GM18909 (cell line): Measurements from ENCODE around the gene ZWINT.

Experiments
- ATAC-seq: cut with Tn5 transposase; IDR thresholded peaks from one replicate; pipeline ENCODE4 v1.9.1; 2021; ENCODE audit warnings: mild to moderate bottlenecking; ENCODE audit not compliant: unreplicated experiment, poor library complexity

The ZWINT gene, protein sequence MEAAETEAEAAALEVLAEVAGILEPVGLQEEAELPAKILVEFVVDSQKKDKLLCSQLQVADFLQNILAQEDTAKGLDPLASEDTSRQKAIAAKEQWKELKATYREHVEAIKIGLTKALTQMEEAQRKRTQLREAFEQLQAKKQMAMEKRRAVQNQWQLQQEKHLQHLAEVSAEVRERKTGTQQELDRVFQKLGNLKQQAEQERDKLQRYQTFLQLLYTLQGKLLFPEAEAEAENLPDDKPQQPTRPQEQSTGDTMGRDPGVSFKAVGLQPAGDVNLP

GRCh38 chr10:56360967-56361612 is at the start of gene ZWINT:
Gene ZWINT, minus strand, starts transcription at chr10:56361259. Its CDS starts 23 bp downstream, at chr10:56361236.
- ATAC-seq: peak; percentile 99

DNA sequence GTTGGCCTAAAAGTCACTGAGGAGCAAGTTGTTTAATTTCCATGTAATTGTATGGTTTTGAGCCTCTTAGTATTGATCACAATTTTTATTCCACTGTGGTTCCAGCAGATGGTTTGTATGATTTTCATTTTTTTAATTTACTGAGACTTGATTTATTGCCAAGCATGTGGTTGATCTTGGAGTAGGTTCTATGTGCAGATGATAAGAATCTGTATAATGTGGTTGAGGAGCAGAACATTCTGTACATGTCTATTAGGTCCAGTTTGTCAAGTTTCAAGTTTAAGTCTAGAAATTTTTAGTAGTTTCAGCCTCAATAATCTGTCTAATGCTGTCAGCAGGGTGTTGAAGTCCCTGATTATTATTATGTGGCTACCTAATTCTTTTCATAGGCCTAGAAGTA is 22.7 kb upstream of the ZWINT start:
- ATAC-seq: no peak

DNA sequence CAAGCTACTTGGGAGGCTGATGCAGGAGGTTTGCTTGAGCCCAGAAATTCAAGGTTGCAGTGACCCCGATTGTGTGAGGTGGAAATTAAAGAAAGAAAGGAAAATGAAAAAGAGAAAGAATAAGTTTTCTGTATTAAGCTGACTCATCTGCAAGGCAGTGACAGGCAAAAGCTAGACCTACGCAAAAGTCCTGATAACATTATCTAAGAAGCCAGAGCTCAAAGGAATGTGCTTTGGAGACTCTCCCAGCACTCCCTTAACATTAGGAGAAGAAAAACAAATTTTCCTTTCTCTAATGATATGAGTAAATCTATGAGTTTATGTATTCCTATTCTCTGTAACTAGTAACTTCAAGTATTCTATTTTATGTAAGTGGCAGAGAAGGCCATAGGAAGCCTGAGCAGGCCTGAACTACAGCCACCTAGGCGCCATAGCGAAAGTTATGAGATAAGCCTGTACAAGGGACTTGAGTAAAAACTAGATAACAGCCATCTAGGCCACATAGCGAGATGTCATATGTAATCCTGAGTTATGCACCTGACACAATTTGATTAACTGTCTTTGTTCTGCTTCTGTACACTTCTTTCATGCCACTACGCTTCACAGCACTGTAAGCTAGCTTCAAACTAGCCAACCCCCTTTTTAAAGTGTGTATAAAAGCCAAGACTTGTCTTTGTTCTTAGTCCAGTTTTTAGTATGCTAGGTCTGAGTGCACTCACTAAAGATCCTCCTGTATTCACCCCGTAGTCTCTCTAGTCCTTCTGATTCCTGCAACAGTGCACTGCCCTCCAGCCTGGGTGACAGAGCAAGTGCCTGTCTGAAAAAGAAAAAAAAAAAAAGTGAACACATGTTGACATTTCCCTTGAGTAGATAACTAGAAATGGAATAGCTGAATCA is 9.4 kb upstream of the ZWINT start:
- no peak for ATAC-seq

DNA sequence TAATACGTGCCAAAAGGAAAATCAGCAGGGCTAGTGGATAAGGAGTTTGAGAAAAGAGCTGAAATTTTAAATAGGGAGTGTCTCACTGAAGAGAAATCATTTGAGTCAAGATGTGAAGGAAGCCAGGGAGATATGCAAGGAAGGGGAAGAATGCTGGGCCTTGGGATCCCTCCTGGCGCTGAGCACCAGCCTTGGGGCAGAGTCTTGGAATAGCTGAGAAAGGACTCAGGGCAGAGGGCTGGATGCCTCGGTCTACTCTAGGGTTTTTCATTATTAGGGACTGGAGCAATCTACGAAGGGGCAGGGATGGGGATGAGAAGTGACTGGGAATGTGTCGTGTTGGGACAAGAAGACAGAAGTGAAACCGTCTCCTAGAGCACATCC is 484 bp downstream of the ZWINT start:
- no peak for ATAC-seq

DNA sequence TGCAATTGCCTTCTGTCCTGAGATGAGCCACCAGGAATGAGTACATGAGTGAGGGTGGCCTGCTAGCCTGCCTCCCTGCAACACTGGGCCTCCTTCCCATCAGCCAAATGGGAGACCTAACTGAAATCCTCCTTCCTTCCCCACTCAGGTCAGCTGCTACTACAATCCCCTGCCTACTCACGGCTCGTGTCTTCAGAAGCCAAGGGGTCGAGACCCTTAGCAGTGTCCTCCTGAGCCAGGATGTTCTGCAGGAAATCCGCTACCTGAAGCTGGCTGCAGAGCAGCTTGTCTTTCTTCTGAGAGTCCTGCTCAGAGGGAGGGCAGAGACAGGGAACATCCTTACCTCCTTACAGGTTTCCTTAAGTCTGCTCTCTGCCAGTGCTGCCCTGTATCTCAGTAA is 1.2 kb downstream of the ZWINT start:
- no peak for ATAC-seq

DNA sequence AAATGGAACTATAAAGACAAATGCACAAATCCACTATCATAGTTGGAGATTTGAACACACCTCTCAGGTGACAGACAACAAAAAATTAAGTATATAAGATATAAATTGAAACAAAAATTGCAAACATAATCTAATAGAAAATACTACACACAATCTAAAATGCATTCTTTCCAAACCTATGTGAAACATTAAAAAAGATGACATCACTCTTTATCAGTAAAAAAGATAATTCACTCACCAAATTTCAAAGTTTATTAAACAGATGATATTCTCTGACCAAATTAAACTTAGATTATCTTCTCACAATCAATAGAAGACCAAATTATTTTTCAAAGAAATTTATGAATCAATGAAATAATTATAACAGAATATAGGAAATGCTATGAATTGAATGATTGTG is 4.0 kb downstream of the ZWINT start:
- no peak for ATAC-seq

GRCh38 chr10:56351909-56352630 is 9.0 kb downstream of the ZWINT start:
- no peak for ATAC-seq

GRCh38 chr10:56349611-56350010 is 11.4 kb downstream of the ZWINT start:
- ATAC-seq: no peak

DNA sequence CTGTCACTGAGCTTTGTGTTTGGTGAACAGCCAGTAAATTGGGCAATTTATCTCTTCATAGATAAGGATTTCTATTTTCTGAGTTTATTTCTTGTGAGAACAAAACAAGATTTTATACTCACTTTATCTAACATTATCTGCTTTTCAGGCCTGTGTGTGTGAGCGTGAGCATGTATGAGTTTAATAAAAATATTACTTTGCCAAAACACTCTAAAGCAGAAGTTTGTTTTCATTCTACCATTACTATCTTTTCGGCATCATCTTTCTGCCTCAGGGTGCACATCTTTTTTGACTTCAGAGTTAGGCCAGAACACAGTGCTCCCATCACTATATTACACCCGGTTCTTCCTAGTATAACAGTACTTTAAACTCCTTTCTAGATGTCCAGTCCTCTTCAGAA is 13.0 kb downstream of the ZWINT start:
- ATAC-seq: no peak

DNA sequence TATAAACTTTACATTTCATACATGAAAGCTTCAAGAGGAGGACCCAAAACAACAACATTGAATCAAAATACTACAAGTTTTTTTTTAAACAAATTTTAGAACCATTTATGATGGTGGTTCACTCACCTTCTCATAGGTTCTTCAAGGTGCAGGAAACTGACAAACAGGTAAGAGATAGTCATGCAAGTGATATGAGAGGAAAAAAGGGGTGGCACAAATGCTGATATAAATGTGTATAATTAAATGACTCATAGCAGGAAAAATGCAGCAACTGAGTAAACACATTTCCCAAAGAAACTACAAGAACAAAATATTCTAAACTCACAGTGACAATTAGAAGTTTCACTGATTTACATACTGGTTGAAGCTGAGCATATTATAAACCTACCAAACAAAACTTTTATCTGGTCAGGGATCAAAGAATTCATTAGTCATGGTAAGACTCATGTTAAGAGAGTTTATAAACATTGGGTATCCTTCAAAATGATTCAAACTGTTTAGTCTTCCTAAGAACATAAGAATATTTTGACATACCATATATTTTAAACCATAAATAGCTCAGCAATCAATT is 14.1 kb downstream of the ZWINT start:
- ATAC-seq: no peak

DNA sequence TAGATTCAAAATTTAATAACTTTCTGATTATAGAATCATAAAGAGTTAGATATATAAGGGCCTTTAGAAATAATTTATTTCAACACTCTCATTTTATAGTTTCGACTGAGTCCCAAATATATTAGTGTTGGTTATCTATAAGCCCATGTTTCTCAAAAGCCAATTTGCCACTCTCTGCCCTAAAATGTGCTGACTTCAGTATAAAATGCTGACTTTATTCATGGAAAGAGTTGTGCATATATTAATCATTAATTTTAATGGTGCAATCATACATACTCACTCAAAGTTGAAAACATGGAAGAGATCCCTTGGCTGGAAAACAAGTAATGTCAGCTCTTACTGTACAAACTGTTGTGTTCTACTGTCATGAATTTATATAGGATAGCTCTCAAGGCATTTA is 19.4 kb downstream of the ZWINT start:
- ATAC-seq: no peak

DNA sequence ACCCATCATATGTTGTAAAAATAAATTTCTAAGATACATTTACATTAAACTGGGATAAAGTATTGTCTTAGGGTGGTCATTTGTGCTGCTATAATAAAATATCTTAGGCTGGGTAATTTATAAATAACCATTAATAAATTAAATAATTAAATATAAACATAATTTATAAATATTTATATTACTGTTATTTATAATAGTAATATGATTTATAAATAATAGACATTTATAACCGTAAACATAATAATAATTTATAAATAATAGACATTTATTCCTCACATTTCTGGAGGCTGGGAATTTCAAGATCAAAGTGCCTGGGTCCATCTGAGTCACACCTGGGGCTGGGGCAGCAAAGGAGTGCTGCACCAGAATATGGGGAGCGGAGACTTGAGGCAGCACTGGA is 31.1 kb downstream of the ZWINT start:
- no peak for ATAC-seq

- no peak for ATAC-seq
Measured at GRCh38 chr10:56327118-56327517, 33.9 kb downstream of the ZWINT start.

- ATAC-seq: peak; percentile 97
Measured at GRCh38 chr10:56319386-56319785, 41.7 kb downstream of the ZWINT start.

- ATAC-seq: peak; percentile 30
Measured at GRCh38 chr10:56318816-56319215, 42.2 kb downstream of the ZWINT start.

GRCh38 chr10:56317603-56318002 is 43.5 kb downstream of the ZWINT start:
- ATAC-seq: no peak

- ATAC-seq: no peak
Measured at GRCh38 chr10:56316603-56317002, 44.5 kb downstream of the ZWINT start.
